GM19239 (cell line): ENCODE data around the gene ZBTB42.

Experiments used
- DNase-seq: peaks from one replicate; pipeline ENCODE4 v3.0.0; 2011; ENCODE audit warnings: low spot score; ENCODE audit not compliant: insufficient read length
- FAIRE-seq: peaks from 2 replicates; lab custom pipeline; 2011; peaks lifted over from hg19 to GRCh38; lab: Jason Lieb, UNC

Gene ZBTB42

DNA sequence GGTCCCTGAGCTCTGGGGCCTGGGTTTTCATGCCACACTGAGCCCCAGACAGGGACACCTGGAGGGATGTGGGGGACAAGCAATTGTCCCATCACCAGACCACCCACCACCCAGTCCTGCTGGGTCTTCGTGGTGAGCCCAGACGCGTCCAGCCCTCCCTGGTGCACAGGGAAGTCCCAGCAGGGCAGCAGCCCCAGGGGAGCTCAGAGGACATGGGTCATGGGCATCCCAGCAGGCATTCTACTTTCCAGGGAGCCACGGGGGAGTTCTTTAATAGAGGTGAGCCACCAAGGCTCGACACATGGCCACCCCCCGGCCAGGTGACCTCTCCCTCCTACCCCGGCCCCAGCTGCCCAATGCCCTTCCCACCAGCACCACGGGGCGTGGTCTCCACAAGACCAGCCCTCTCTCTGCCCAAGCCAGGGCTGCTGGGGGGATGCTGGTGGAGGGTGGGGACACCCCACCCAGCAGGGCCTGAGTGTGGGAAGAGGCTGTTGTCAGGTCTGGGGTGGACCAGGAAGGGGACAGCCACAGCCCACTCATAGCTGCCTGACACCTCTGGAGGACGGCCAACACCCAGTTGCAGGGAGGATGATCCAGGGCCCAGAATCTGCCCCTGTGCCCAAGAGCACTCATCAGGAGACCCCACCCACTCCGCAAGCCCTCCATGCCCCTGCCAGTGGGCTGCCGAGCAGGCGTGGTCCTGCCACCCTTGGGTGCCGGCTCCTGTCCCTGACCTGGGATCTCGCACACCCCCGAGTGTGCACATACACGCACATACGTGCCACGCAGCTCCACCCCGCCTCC is 19.4 kb upstream of the ZBTB42 start:
- FAIRE-seq = no peak
- DNase-seq = no peak

DNA sequence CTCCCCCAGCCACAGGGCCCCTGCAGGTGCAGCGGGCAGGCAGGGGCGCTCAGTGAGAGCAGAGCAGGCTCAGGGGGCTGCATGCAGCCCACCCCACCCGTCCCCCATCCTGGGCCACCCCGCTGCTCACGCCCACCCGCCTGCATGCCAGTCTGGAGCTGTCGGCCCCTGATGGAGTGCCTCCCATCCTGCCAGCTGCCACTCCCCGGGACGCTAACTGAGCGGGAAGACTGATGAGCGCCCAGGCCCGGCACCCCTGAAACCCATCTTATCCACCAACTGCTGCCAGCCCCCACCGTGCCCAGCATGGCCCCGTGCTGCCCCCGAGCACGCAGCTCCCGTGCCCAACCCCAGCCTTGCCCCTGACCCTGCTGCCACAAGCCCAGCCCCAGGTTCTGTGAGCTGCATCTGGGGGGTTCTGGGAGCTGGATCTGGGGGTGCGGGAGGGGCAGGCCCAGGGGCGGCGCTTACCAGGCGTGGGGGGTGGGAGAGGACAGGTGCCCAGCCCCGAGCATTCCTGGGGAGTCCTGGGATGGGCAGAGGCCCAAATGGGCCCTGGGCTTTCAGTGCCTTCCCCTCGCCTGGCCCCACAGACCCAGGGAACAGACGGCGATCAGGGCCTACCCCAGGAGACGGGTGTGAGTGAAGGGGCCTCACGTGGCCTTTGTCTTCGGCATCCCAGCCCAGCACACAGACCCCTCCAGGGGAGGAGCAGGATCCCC is 18.7 kb upstream of the ZBTB42 start:
- DNase-seq (no peak), FAIRE-seq (no peak)

DNA sequence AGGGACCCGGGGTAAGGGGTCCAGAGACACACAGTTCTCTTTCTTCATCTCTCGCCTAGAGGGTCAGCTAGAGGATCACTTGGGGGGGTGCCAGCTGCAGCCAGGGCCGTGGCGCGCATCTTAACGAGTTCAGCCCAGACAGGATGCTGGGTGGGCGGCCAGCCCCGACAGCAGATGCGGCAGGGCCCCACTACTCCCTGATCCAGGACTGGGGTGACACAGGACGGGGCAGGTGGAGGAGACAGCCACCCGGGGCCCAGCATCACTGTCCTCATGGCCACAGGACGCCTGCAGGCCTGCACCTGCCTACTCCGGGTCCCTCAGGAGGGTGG is 18.1 kb upstream of the ZBTB42 start:
- FAIRE-seq (no peak), DNase-seq (no peak)

DNA sequence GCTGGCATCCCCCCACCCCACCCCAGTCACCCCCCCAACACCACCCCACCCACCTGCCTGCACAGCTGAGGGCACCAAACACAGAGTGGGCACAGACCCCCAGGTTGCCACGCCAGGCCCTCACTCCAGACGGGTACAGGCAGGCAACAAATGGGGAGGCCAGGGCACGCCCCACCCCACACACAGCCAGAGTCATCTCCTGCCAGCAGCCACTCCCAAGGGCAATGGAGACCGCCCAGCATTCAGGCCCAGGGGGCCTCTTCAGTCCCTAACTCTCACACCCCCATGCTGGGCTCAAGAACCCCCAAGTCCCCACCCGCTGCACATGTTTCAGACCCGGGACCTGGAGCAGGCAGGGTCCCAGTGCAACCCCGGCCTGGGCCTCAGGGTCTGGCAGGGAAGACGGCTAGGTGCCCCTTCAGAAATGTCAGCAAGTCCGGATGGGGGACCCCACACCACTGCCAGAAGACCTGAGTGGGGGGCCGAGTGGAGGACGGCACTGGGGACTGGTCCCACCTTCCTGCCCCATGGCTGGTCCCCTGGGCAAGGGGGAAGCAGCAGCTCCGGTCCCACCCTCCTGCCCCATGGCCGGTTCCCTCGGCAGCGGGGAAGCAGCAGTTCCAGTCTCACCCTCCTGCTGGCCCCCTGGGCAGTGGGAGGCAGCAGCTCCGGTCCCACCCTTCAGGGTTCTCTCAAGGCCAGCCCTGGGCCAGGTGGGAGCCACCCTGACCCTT is 17.2 kb upstream of the ZBTB42 start:
- FAIRE-seq = no peak

DNA sequence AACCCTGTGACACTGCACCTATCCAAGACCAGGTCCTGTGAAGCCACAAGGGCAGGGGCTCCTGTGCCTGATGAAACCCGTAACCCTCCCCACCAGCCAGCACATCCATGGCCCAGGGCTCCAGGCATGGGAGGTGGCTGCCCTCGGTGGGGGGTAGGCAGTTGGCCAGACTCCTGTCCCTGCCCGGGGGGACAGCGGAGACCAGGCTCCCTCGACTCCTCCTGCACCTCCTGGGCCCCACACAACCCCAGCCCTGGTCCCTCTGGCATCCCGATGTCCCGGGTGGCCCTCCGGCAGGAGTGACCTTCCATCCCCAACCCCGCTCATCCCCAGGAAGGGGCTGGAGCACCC is 16.7 kb upstream of the ZBTB42 start:
- FAIRE-seq (no peak), DNase-seq (no peak)

More for the DNA sequence above, 17.2 kb upstream of the ZBTB42 start:
- no peak for DNase-seq

DNA sequence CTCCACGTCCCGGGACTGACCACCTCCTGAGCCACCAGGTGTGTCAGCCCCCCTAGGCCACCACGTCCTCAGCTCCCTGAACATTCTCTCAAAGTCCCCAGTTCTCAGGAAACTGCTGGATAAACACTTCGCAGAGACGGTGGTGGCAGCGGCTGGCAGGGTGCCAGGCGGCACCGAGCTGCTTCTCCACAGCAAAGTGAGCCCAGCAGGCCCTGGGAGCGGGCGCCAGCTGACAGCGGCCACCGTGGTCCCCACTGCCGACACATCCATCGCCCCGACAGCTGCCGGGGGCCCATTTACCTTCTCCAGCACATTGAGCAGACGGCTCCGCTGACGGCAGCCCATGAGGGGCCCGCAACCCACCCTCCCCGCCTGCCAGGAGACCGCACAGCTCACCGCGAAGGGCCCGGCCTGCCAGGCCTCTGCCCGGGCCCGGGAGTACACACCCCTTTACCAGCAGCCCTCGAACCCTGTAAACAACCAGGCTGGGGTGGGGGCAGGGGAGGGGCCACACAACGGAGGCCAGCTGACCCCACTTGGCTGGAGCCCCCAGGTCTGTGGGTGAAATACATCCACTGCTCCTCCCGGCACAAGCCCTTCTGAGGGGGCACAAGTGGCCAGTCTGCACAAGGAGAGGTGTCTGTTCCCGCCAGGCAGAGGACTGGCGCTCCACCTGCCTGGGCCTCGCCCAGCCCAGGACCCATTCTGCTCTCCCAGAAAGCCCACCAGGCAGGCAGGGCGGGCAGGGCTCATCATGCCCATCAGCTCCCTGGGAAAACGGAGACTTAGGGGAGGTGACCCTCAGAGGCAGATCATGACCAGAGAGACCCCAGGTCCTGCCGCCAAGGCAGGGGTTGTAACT is 15.8 kb upstream of the ZBTB42 start:
- DNase-seq = no peak
- no peak for FAIRE-seq

DNA sequence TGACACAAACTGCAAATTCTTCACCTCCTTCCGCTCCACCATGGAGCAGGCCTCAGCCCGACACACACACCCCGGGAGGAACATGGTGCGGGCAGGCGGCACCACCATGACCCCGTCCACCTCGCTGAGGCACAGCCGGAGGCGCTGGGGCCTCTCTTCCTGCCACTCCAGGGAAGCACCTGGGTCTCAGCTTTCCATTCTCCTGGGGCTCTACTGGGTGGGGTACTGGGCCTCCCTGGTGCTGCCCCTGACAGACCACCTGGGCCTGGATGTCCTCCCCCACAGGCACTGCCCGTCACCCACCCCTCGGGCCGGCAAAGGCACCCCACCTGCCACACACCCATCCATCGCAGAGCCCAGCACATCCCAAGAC is 15.2 kb upstream of the ZBTB42 start:
- FAIRE-seq = no peak
- no peak for DNase-seq

DNA sequence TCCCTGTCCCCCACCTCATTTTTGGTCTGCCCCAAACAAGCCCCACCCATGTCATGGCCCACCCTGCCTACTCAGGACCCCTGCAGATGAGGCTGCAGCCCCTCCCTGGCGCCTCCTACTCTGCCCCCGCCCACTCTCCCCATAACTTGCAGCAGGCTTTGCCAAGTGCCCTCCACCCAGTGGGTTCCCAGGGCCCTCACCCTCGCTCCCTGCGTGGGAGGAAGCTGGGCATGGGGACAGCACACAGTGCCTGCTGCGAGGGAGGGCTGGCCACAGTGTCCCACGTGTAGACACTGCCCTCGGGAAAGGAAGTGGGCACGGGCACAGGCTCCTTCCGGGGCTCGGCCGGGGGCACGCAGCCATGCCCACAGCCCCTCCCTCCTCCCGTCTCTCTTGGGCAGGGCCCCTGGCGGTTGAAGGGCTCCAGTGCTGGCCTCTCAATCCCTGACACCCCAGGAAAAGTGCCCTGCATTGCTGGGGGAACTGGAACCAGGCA is 14.8 kb upstream of the ZBTB42 start:
- FAIRE-seq = no peak

DNA sequence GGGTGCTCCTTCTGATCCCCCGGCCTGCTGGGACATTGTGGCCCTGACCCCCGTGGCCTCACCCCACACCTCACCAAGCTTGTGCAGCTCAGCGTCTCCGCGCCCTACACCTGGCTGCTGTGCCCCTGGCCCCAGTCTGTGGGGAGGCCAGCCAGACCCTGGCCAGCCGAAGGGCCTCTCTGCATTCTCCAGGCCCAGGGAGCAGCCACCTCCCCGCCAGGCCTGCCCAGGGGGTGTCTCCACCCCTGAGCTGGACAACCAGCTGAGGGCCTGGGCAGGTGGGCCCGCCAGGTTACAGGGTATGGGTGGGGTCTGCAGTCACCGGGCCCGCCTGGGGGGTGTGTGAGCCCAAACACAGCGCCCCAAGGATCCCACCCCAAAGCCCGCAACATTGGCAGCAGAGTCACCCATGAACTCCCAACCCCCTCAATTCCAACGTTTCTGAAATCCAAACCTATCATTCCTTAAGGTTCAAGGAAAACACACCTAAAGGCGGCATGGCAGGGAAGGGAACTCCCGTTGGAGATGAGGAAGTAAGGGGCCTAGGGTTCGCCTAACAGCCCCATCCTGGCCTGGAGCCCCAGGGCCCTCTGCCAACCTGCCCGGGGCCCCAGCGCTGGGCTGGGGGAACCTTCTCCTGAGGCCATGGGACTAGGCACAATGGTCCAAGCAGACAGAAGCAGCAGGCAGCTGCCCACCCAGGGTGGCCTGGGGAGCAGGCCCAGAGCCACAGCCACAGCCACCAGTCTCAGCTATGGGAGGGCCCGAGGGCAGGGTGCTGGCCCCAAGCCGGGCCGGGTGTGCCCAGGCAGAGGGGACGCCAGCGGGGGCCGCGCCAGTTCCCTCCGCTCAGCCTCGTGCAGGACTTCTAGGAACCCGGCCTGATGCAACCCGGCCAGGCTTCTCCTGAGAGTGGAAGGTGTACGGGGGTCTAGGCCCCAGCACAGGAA is 13.9 kb upstream of the ZBTB42 start:
- FAIRE-seq (no peak), DNase-seq (no peak)

More for the DNA sequence above, 14.8 kb upstream of the ZBTB42 start:
- DNase-seq = no peak

DNA sequence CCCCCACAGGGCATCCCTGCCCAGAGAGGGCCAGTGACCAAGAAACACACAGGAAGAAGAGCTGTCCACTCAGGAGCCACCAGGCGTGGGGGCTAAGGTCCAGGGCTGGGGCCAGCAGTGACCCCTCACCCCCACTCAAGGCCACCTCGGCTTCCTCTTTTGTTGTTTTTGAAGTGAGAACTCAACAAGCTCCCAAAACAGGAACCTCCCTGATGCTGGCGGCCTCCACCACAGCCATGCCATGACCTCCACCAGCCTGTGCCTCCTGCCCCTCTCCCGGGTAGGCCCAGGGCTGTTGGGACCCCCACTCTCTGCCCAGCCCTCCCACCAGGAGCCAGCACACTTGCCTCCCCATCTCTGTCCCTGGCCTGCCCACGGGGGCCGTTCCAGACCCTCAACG is 13.2 kb upstream of the ZBTB42 start:
- DNase-seq (no peak), FAIRE-seq (no peak)

DNA sequence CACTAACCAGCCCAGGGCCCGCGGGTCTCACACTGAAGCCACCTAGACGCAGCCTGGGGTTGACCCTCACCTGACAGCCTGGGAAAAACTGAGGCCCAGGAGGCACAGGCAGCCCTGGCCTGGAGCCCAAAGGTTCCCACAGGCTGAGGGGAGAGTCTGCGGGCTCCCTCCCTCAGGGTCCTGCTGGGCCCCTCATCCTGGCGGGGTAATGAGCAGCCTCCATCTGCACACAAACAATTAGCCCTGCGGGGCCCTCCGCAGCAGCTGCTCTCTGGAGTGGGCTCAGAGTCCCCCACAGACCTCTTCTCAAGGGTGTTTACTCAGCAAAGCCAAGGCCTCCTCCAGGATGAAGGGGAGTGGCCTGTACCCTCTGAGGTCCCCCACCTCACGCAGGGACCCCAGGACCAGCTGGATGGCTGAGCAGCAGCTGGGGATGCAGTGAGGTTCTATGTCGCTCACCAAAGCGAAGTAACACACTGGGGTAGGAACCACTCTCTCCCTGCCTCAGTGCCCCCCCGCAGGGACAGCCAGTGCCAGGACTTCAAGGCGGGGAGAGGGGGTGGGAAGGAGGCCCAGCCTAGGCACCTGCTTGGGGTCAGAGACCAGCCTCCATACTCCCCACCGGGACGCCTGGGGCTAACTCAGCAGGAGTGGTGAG is 12.6 kb upstream of the ZBTB42 start:
- FAIRE-seq = no peak
- no peak for DNase-seq

DNA sequence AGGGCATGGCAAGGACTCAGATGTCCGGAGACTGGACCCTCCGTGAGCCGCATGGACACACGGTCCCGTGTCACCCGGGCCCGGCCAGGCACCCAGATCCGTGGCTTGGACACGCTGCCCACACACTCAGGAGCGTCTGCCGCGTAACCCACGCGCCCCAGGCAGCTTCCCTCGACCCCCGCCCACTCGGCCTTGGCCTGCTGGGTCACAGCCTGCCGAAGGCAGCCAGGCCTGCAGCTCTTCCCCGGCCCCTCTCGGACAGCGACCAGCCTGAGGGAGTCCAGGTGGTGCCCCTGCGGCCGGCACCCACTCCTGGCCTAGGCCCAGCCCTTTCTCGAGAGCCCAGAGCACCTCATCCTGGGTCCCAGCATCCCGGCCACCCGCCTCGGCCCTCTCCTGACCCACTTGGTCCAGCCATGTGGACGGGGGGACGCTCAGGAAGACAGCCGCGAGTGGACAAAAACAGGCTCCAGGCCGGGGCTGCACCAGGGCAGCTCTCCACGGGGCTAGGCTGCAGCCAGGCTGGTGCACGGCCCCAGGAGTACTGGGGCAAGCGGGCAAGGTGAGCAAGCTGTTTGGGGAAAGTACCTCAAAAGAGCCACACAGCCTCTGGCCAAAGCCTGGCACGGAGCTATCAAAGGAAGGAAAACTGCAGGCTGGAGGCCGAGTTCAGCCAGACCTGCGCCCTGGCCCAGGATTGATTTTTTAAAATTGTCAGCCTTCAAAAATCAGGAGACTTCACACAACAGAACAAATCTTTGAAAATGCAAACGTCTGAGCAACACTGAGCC is 11.8 kb upstream of the ZBTB42 start:
- DNase-seq (no peak), FAIRE-seq (no peak)

DNA sequence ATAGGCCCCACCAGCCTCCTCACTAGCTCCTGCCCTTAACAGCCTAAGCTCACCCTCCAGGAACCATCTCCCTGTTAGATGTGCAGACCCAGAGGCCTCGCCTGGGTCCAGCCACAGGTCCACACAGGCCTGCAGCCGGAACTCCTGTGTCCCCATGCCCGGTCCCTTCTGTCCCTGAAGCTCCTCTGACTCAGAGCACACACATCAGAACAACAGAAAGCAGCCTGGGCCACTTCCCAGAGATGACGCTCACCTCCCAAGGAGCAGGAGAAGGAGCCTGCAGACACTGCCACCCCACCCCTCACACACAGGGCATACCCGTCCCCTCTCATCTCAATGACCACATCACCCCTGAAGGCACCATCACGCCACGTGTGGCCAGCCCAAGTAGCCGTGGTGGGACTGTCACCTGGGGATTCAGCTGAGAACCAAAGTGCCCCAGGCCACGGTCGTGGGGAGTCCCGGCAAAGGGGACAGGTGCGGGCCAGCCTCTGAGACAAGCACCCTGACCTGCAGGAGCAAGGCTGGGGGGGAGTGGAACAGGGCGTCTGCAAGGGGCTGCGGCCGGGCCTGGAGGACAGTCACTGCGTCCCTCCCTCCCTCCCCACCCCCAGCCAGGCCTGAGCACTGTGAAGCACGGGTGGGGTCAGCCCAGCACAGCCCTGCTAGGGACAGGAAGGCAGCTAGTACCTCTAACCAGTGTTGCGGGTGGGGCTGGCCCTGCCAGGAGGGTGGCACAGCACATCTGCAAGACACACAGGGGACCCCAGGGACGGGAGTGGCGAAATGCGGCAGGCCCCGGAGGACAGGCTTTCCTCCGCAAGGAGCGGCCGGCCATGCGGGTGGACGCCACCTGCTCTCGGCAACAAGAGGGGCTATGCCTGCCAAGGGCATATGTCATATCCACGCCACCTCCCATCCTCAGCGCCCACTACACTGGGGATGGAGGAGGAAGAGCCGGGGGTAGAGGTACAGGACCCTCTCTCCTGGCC is 10.9 kb upstream of the ZBTB42 start:
- no peak for FAIRE-seq

DNA sequence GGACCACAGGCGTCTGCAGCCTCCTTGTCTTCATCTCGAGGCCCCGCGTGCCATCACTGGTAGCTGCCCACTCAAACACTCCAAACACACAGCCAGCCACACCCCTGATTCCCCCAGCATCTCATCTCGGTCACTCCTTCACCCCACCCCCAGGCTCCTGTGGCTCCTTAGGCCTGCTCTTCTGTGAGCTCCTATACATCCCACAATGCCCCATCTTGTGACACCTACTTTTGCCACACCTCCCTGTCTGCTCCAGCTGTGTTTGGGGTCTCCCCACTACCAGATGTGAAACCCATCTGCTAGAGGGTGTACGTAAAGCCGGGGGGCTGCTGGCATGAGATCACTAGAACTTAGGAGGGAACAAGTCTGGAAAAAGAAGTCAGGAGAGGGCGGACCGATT is 9.5 kb upstream of the ZBTB42 start:
- FAIRE-seq = no peak

More for the DNA sequence above, 10.9 kb upstream of the ZBTB42 start:
- no peak for DNase-seq

DNA sequence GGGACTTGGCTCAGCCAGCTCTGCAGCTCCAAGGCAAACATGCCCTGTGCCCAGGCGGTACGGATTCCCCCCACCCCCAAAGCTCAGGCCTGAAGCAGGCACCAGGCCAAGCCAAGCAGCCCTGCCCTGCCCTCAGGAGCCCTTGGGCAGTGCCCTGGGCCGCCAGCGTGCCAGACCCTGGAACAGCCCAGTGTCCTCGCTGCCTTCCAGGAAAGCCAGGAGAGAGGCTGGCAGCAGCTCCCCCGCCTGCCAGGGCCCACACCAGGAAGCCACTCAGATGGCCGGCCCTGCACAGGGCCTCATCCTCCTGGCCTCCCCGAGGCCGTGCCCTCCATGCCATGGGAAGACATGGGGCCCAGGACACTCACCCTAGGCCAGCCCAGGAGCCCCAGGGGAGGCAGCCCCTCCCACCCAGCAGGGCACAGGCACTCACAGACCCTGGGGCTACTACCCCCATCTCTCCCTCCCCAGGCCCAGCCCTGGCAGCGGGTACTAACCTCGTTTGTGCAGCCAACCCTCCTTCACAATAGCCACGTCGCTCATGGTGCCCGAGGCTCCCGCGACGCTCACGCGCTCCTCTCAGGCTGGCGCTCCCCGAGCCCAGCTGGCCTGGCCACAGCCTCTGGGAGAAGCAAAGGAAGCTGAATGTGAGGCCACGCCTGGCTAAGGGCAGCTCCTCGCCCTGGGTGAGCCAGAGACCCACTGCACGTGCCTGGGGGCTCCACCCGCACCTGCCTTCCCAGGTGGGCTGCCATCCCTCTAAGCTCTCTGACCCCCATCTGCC is 8.6 kb upstream of the ZBTB42 start:
- DNase-seq (no peak), FAIRE-seq (no peak)

More for the DNA sequence above, 9.5 kb upstream of the ZBTB42 start:
- DNase-seq = no peak
